Lower lobe of right lung (tissue), 2 donors: ENCODE measurements around the gene LYRM9. TPM values are rescaled to one million over a fixed set of nuclear protein-coding genes. Genes with fewer than 3 reads are reported as not detected.

Source experiments
- ATAC-seq, 2 donors: fragments of 200-7000 bp; cut with Tn5 transposase; one replicate each; pipeline ENCODE4 v1.9.1; 2020 to 2022; ENCODE audit warnings: mild to moderate bottlenecking in 2 of 2, moderate library complexity in 2 of 2
- DNase-seq: peaks from one replicate; pipeline ENCODE4 v3.0.0-alpha.2; 2020
- H3K27ac ChIP-seq: fragments of 200-600 bp; one replicate; pipeline ENCODE4 v1.8.0; 2022
- H3K27me3 ChIP-seq: fragments of 200-600 bp; one replicate; pipeline ENCODE4 v1.8.0; 2022; ENCODE audit warnings: low read depth
- H3K36me3 ChIP-seq: fragments of 200-600 bp; one replicate; pipeline ENCODE4 v1.8.0; 2022; ENCODE audit warnings: mild to moderate bottlenecking
- H3K4me1 ChIP-seq: fragments of 200-600 bp; one replicate; pipeline ENCODE4 v1.8.0; 2022
- H3K4me3 ChIP-seq: fragments of 200-600 bp; one replicate; pipeline ENCODE4 v1.8.0; 2022; ENCODE audit warnings: mild to moderate bottlenecking
- H3K9me3 ChIP-seq: fragments of 200-600 bp; one replicate; pipeline ENCODE4 v1.8.0; 2022
- CTCF ChIP-seq: fragments of 200-600 bp; IDR thresholded peaks from one replicate; pipeline ENCODE4 v1.8.0; 2022; ENCODE audit warnings: antibody characterized with exemption, mild to moderate bottlenecking
- intact Hi-C: fragments of 100-400 bp; cut with DNase I; formaldehyde crosslinking; loops from one replicate; pipeline ENCODE4 v1.11.0; 2022
- total RNA-seq: library from RNA; stranded (reverse); fragmentation: NEBNext Ultra II Directional; extraction: Animal tissue kit (Norgen Biotek cat#: 25700); gene quantifications from one replicate; pipeline ENCODE4 v1.2.1, GENCODE V29; 2021
- donor health status: DM: no; HTN: yes; CAD: no; lungs with severe emphysema.

The LYRM9 gene
- total RNA-seq, 1 donor from 2014 or later, result 8.2 TPM

GRCh38 chr17:27921077-27921476, 27.9 kb upstream of the LYRM9 start:
- Histone ChIP-seq H3K4me1 (no peaks in the 10 kb centered on the region), H3K4me3 (no peak overlapping the region), H3K9me3 (no peaks in the 10 kb centered on the region), H3K27ac (no peak overlapping the region), H3K27me3 (no peaks in the 10 kb centered on the region), H3K36me3 (no peaks in the 10 kb centered on the region)
- ATAC-seq, result no peak
- no peak for DNase-seq
- intact Hi-C loops, result no loop called here
- no peak for TF ChIP-seq CTCF

- H3K4me3 ChIP-seq, result no peak overlapping the region
- H3K9me3 ChIP-seq, result no peaks in the 10 kb centered on the region
- no peak for DNase-seq
- H3K27ac ChIP-seq, result no peak overlapping the region
- no peak for ATAC-seq
- TF ChIP-seq CTCF, result no peak
- H3K36me3 ChIP-seq, result no peaks in the 10 kb centered on the region
- intact Hi-C loops, result no loop called here
- no peaks in the 10 kb centered on the region for H3K27me3 ChIP-seq
- no peaks in the 10 kb centered on the region for H3K4me1 ChIP-seq
These were observed 27.4 kb upstream of the LYRM9 start for GRCh38 chr17:27920569-27920968.

GRCh38 chr17:27919079-27919478, 25.9 kb upstream of the LYRM9 start:
- TF ChIP-seq CTCF, result no peak
- DNase-seq (no peak), ATAC-seq (no peak)
- Histone ChIP-seq H3K4me3 (no peak overlapping the region), H3K27me3 (no peaks in the 10 kb centered on the region), H3K27ac (no peak overlapping the region), H3K4me1 (no peaks in the 10 kb centered on the region), H3K9me3 (no peaks in the 10 kb centered on the region), H3K36me3 (no peaks in the 10 kb centered on the region)
- intact Hi-C loops, result no loop called here

GRCh38 chr17:27918498-27918897, 25.3 kb upstream of the LYRM9 start:
- Histone ChIP-seq H3K4me1 (no peaks in the 10 kb centered on the region), H3K9me3 (no peaks in the 10 kb centered on the region), H3K4me3 (no peak overlapping the region), H3K27me3 (no peaks in the 10 kb centered on the region), H3K27ac (no peak overlapping the region), H3K36me3 (no peaks in the 10 kb centered on the region)
- intact Hi-C loops, result no loop called here
- TF ChIP-seq CTCF, result no peak
- DNase-seq, result no peak
- ATAC-seq, result no peak

- Histone ChIP-seq H3K27ac (no peak overlapping the region), H3K4me1 (no peaks in the 10 kb centered on the region), H3K9me3 (no peaks in the 10 kb centered on the region), H3K4me3 (no peak overlapping the region), H3K27me3 (no peaks in the 10 kb centered on the region), H3K36me3 (no peaks in the 10 kb centered on the region)
- ATAC-seq (no peak), DNase-seq (no peak)
- intact Hi-C loops, result no loop called here
- no peak for TF ChIP-seq CTCF
These were observed 23.8 kb upstream of the LYRM9 start for GRCh38 chr17:27917000-27917399.

- H3K4me3 ChIP-seq, result no peak overlapping the region
- intact Hi-C loops, result no loop called here
- ATAC-seq, result no peak
- H3K4me1 ChIP-seq, result no peaks in the 10 kb centered on the region
- no peaks in the 10 kb centered on the region for H3K36me3 ChIP-seq
- H3K27ac ChIP-seq, result no peak overlapping the region
- DNase-seq, result no peak
- H3K27me3 ChIP-seq, result no peaks in the 10 kb centered on the region
- H3K9me3 ChIP-seq, result no peaks in the 10 kb centered on the region
- no peak for TF ChIP-seq CTCF
These were observed 22.5 kb upstream of the LYRM9 start for GRCh38 chr17:27915709-27916108.
